Gastroesophageal sphincter (tissue), 4 donors: ENCODE measurements around the gene CHRM1. TPM values are rescaled to one million over a fixed set of nuclear protein-coding genes. Genes with fewer than 3 reads are reported as not detected.

Source experiments
- ATAC-seq: fragments of 150-250 bp; one replicate; pipeline ENCODE4 v1.9.1; 2016; ENCODE audit warnings: mild to moderate bottlenecking, moderate library complexity
- H3K27ac ChIP-seq, 4 donors: fragments of 200-600 bp; sonication (generic) in 3 of 4; 1 replicate in 3 of 4; 2 replicates in 1 of 4; pipeline ENCODE4 v1.5.1; 2016 to 2019
- H3K27me3 ChIP-seq: fragments of 200-600 bp; sonication (generic); one replicate; pipeline ENCODE4 v1.5.1; 2019
- H3K36me3 ChIP-seq, 2 donors: fragments of 200-600 bp; sonication (generic); one replicate each; pipeline ENCODE4 v1.5.1; 2019; ENCODE audit warnings: control low read depth in 1 of 2
- H3K4me1 ChIP-seq, 3 donors: fragments of 200-600 bp; sonication (generic); 1 replicate in 2 of 3; 2 replicates in 1 of 3; pipeline ENCODE4 v1.5.1; 2016 to 2019; ENCODE audit warnings: control low read depth in 2 of 3
- H3K4me3 ChIP-seq, 2 donors: fragments of 200-600 bp; sonication (generic); one replicate each; pipeline ENCODE4 v1.5.1; 2019; ENCODE audit warnings: mild to moderate bottlenecking in 1 of 2, moderate library complexity in 1 of 2
- H3K9me3 ChIP-seq, 3 donors: fragments of 200-600 bp; sonication (generic); one replicate each; pipeline ENCODE4 v1.5.1; 2017 to 2019; ENCODE audit warnings: control low read depth in 2 of 3
- EP300 ChIP-seq: sonication (generic); formaldehyde crosslinking; IDR thresholded peaks from one replicate; pipeline ENCODE4 v1.6.1; 2017; ENCODE audit warnings: antibody characterized with exemption, mild to moderate bottlenecking
- POLR2A ChIP-seq, 2 donors: fragments of 450-650 bp; IDR thresholded peaks; one replicate each; pipeline ENCODE4 v1.6.1; 2017; ENCODE audit warnings: antibody characterized with exemption in 2 of 2, mild to moderate bottlenecking in 2 of 2, moderate library complexity in 1 of 2
- POLR2AphosphoS5 ChIP-seq: sonication (generic); formaldehyde crosslinking; IDR thresholded peaks from one replicate; pipeline ENCODE4 v1.6.1; 2017; ENCODE audit warnings: antibody characterized with exemption
- WGBS, 2 donors: methylation state at CpG; one replicate each; pipeline ENCODE4 v1.1.5; 2018; ENCODE audit warnings: low coverage in 1 of 2; 5-methylcytosine and 5-hydroxymethylcytosine counted together
- total RNA-seq, 4 donors: library from RNA; depleted of rRNA; stranded (reverse); fragments of >200 nt; gene quantifications; one replicate each; pipeline ENCODE4 v1.1.0, GENCODE V29; 2016
- TF ChIP-seq, protein P1 (sequence below), 4 experiments: fragments of 200-600 bp in 2 of 4; fragments of 450-650 bp in 2 of 4; sonication (generic) in 1 of 4; IDR thresholded peaks; one replicate each; pipeline ENCODE4 v1.5.1; 2017 to 2019; ENCODE audit warnings: antibody characterized with exemption in 4 of 4, mild to moderate bottlenecking in 2 of 4, moderate library complexity in 2 of 4

Gene CHRM1
- total RNA-seq, 4 donors from 2014 or later: 0.16 to 0.89 (median 0.27) TPM; not detected in 1

DNA sequence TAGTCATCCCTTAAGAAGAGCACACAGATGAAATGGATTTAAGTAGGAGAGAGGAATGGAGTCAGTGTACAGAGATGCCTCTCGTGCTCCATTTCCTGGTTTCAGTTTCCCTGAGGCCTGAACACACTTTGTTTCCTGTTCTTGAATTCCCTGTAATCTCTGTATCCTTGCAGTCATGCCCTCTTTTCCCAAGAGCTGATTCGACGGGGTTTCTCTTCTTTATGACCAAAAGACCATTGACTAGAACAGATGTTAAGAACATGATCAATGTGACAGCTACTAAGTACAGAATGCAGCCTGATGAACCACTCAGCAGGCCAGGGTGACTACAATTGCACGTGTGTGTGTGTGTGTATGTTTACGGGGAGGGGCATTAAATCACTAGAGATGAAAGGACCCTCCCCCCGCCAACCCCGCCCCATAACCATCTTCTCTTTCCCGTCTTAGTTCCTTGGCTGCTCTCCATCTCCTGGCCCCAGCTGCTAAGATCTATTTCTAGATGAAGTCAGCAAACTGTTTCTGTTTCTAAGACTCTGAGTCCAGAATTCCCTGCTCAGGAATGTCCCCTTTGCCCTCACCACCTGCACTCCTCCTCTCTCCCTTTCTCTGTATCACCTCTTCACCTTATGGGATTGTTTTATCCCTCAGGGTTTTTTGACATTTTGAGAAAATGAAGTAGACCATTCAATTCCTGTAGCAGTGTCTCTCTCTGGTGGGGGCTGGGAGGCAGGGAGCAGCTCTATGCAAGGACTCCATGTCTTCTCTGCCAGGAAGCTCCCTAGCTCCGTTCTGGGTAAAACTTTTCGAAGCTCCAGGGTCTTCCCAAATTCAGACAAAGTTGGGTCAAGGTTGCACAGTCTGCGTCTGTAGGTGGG is 37.6 kb upstream of the CHRM1 start:
- TF ChIP-seq, protein P1, sequence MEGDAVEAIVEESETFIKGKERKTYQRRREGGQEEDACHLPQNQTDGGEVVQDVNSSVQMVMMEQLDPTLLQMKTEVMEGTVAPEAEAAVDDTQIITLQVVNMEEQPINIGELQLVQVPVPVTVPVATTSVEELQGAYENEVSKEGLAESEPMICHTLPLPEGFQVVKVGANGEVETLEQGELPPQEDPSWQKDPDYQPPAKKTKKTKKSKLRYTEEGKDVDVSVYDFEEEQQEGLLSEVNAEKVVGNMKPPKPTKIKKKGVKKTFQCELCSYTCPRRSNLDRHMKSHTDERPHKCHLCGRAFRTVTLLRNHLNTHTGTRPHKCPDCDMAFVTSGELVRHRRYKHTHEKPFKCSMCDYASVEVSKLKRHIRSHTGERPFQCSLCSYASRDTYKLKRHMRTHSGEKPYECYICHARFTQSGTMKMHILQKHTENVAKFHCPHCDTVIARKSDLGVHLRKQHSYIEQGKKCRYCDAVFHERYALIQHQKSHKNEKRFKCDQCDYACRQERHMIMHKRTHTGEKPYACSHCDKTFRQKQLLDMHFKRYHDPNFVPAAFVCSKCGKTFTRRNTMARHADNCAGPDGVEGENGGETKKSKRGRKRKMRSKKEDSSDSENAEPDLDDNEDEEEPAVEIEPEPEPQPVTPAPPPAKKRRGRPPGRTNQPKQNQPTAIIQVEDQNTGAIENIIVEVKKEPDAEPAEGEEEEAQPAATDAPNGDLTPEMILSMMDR (IDR thresholded peaks at IDR 0.05): no peak
- TF ChIP-seq POLR2AphosphoS5: no peak
- TF ChIP-seq POLR2A (IDR thresholded peaks at IDR 0.05): no peak
- TF ChIP-seq EP300: no peak
- ATAC-seq: no peak
- Histone ChIP-seq H3K4me1 (peaks cover 0 to 16% (median 12%) of the 10 kb centered on the region in 3 donors), H3K27me3 (no peaks in the 10 kb centered on the region), H3K36me3 (no peaks in the 10 kb centered on the region), H3K4me3 (no peak overlapping the region), H3K27ac (peak overlapping the region in 1 of 4 donors; percentile 14), H3K9me3 (no peaks in the 10 kb centered on the region)
- 9 to 12% methylated on average over 8 to 9 of the region's 11 CpGs for WGBS, 2 donors

DNA sequence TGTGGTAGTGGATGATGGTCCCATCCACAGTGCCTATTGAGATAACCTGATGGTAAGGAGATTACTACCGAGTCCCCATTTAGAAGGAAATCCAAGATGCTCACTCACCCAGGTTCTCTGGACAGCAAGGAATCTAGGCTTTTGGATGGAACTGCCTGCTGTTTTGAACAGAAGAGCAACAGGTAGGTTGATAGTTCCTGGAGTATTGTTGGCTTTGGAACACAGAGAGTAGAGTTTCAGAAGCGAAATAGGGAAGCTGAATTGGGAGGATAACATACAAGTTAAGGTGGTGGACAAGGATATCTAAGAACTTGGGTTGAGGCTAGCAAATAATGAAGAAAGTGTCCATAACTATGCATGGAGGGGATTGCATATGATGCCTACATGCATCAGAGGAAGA is 36.0 kb upstream of the CHRM1 start:
- no peaks in the 10 kb centered on the region for H3K27me3 ChIP-seq
- TF ChIP-seq POLR2AphosphoS5 (no peak), POLR2A (IDR thresholded peaks at IDR 0.05) (no peak), EP300 (no peak)
- TF ChIP-seq, protein P1 (IDR thresholded peaks at IDR 0.05): no peak
- peaks cover 0 to 16% (median 12%) of the 10 kb centered on the region in 3 donors for H3K4me1 ChIP-seq
- WGBS, 2 donors: 80 to 100% methylated on average over 1 to 2 of the region's 2 CpGs
- H3K36me3 ChIP-seq: no peaks in the 10 kb centered on the region
- H3K4me3 ChIP-seq: no peak overlapping the region
- ATAC-seq: no peak
- H3K27ac ChIP-seq: no peak overlapping the region
- H3K9me3 ChIP-seq: no peaks in the 10 kb centered on the region

DNA sequence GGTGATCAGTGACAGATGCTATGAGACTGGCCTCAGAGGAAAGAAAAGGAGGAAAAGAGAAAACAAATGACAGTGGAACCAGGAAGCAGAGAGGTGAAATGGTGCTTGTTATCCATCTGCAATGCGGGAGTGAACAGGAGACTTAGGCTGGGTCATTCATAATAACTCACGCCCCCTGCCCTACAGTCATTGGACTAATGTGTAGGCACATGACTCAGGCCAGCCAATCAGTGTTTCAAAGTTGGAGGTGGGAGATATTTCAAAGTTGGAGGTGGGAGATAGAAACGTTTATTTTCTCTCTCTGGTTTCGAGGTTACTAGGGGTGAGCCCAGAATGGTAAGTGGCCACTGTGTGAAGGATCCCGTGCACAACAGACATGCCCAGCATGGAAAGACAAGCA is 33.3 kb upstream of the CHRM1 start:
- Histone ChIP-seq H3K9me3 (no peaks in the 10 kb centered on the region), H3K27ac (no peak overlapping the region), H3K27me3 (no peaks in the 10 kb centered on the region), H3K36me3 (no peaks in the 10 kb centered on the region), H3K4me1 (peaks cover 0 to 13% (median 9%) of the 10 kb centered on the region in 3 donors), H3K4me3 (no peak overlapping the region)
- ATAC-seq: no peak
- TF ChIP-seq POLR2AphosphoS5: no peak
- no peak for TF ChIP-seq POLR2A (IDR thresholded peaks at IDR 0.05)
- no peak for TF ChIP-seq EP300
- TF ChIP-seq, protein P1 (IDR thresholded peaks at IDR 0.05): no peak
- 70 to 78% methylated on average over 3 to 5 of the region's 5 CpGs for WGBS, 2 donors

DNA sequence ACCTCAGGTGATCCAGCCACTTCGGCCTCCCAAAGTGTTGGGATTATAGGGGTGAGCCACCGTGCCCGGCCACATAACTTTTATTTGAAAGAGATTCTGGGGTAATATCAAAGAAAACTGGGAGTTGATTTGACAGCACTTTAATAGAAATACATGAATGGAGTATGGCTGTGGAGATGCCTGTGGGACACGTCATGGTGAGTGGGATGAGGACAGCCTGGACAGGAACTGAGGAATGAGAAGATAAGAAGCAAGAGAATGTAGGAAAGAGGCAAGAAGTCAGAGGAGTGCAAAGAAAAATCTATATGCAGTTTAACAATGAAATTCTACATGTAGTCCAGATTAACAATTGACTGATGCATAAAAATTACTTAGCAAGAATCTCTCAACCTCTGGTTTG is 32.6 kb upstream of the CHRM1 start:
- no peak overlapping the region for H3K4me3 ChIP-seq
- WGBS, 2 donors: 56 to 64% methylated on average over 1 to 4 of the region's 4 CpGs
- no peaks in the 10 kb centered on the region for H3K9me3 ChIP-seq
- peaks cover 0 to 6% (median 3%) of the 10 kb centered on the region in 3 donors for H3K4me1 ChIP-seq
- no peak overlapping the region for H3K27ac ChIP-seq
- H3K36me3 ChIP-seq: no peaks in the 10 kb centered on the region
- no peaks in the 10 kb centered on the region for H3K27me3 ChIP-seq
- no peak for ATAC-seq
- TF ChIP-seq, protein P1 (IDR thresholded peaks at IDR 0.05): no peak
- TF ChIP-seq EP300 (no peak), POLR2A (IDR thresholded peaks at IDR 0.05) (no peak), POLR2AphosphoS5 (no peak)
